GM23248 (cell line): Measurements from ENCODE around the gene HSPBAP1. TPM values are rescaled to one million over a fixed set of nuclear protein-coding genes. Genes with fewer than 3 reads are reported as not detected.

Experiments
- DNase-seq: peaks from one replicate; pipeline ENCODE4 v3.0.0-alpha.2; 2015
- H2AFZ ChIP-seq: fragments of 200-600 bp; sonication (generic); 2 replicates; pipeline ENCODE4 v1.6.1; 2016; ENCODE audit warnings: antibody characterized with exemption
- H3F3A ChIP-seq: fragments of 200-600 bp; sonication (generic); 2 replicates; pipeline ENCODE4 v1.6.1; 2016; ENCODE audit warnings: mild to moderate bottlenecking, antibody characterized with exemption, mixed run types; ENCODE audit not compliant: insufficient read depth
- H3K27ac ChIP-seq: fragments of 200-600 bp; sonication (generic); 2 replicates; pipeline ENCODE4 v1.5.1; 2016; ENCODE audit warnings: mild to moderate bottlenecking
- H3K27me3 ChIP-seq: fragments of 200-600 bp; sonication (generic); replicated peaks from 2 replicates; pipeline ENCODE4 v1.6.1; 2016; ENCODE audit warnings: mild to moderate bottlenecking; ENCODE audit not compliant: insufficient read depth
- H3K36me3 ChIP-seq: fragments of 200-600 bp; sonication (generic); 2 replicates; pipeline ENCODE4 v1.6.1; 2016; ENCODE audit warnings: low read depth, mild to moderate bottlenecking
- H3K4me1 ChIP-seq: fragments of 200-600 bp; sonication (generic); 2 replicates; pipeline ENCODE4 v1.6.1; 2016; ENCODE audit warnings: mild to moderate bottlenecking; ENCODE audit not compliant: insufficient read depth
- H3K4me2 ChIP-seq: fragments of 200-600 bp; sonication (generic); one replicate; pipeline ENCODE4 v1.6.1; 2016; ENCODE audit warnings: mild to moderate bottlenecking; ENCODE audit not compliant: unreplicated experiment
- H3K4me3 ChIP-seq: fragments of 200-600 bp; sonication (generic); 2 replicates; pipeline ENCODE4 v1.5.1; 2016; ENCODE audit warnings: mild to moderate bottlenecking
- H3K79me2 ChIP-seq: fragments of 200-600 bp; sonication (generic); 2 replicates; pipeline ENCODE4 v1.6.1; 2016; ENCODE audit warnings: mild to moderate bottlenecking; ENCODE audit not compliant: insufficient read depth
- H3K9ac ChIP-seq: fragments of 200-600 bp; sonication (generic); 2 replicates; pipeline ENCODE4 v1.6.1; 2016; ENCODE audit warnings: mild to moderate bottlenecking
- H3K9me2 ChIP-seq: fragments of 200-600 bp; sonication (generic); 2 replicates; pipeline ENCODE4 v1.6.1; 2016; ENCODE audit warnings: mixed run types, mild to moderate bottlenecking, moderate library complexity; ENCODE audit not compliant: insufficient read depth
- H3K9me3 ChIP-seq: fragments of 200-600 bp; sonication (generic); one replicate; pipeline ENCODE4 v1.6.1; 2017; ENCODE audit warnings: low read depth
- H4K20me1 ChIP-seq: fragments of 200-600 bp; sonication (generic); 2 replicates; pipeline ENCODE4 v1.6.0; 2016; ENCODE audit not compliant: insufficient read depth
- EZH2 ChIP-seq: fragments of 200-600 bp; sonication (generic); IDR thresholded peaks from 2 replicates; pipeline ENCODE4 v1.6.1; 2018; ENCODE audit warnings: antibody characterized with exemption, mild to moderate bottlenecking; ENCODE audit not compliant: insufficient read depth, poor library complexity, severe bottlenecking
- EZH2phosphoT487 ChIP-seq: fragments of 200-600 bp; sonication (generic); IDR thresholded peaks from 2 replicates; pipeline ENCODE4 v1.6.1; 2018; ENCODE audit warnings: antibody characterized with exemption, moderate library complexity, mild to moderate bottlenecking, low read depth; ENCODE audit not compliant: insufficient read depth
- WGBS, 2 experiments: methylation state at CpG; one replicate each; pipeline ENCODE4 v1.1.6; 2015 to 2017; ENCODE audit warnings: low lambda C conversion rate in 2 of 2, low coverage in 1 of 2; ENCODE audit errors: missing lambda C conversion rate in 2 of 2; 5-methylcytosine and 5-hydroxymethylcytosine counted together
- in situ Hi-C: fragments of 300-500 bp; cut with MboI; formaldehyde crosslinking; loops from 2 replicates; pipeline ENCODE4 v1.15.0; 2020
- polyA plus RNA-seq: library from polyadenylated mRNA; unstranded; fragments of >200 nt; fragmentation: Nextera tagmentation; extraction: Ambion mirVana; gene quantifications from 2 replicates; pipeline ENCODE4 v1.2.1, GENCODE V29; 2016
- total RNA-seq: library from RNA; depleted of rRNA; stranded (reverse); fragments of >200 nt; shearing (Covaris generic); gene quantifications from 2 replicates; pipeline ENCODE4 v1.2.3, GENCODE V29; 2014

The HSPBAP1 gene
- total and polyA plus RNA-seq, 2 experiments from 2014 or later, result 4.0 to 4.3 TPM

DNA sequence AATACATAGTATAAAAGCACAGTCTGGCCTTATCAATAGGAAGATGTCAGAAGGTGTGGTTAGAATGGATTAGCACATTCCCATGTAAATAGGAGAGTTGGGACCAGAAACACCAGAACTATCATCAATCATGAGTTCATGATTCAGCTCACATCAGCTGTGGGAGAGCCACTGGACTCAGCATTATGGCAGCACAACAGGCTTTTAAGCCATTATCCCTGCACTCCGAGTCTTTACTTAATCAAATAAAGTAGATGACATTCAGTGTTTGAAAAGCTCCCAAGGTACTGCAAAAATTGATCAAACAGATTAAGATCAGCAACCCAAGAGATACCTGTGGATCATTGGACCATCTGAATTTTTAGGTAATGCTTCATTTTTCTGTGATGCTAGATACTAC lies 88.3 kb downstream of the HSPBAP1 start:
- WGBS, 2 experiments, result 95 to 96% methylated on average over 1 of the region's 1 CpG
- Histone ChIP-seq H3K27me3 (no peaks in the 10 kb centered on the region), H2AFZ (no peak overlapping the region), H3K9ac (no peak overlapping the region), H3K9me2 (no peaks in the 10 kb centered on the region), H3K4me1 (no peaks in the 10 kb centered on the region), H3K4me2 (no peak overlapping the region), H3K4me3 (no peak overlapping the region), H4K20me1 (no peaks in the 10 kb centered on the region), H3K27ac (no peak overlapping the region), H3F3A (no peaks in the 10 kb centered on the region), H3K36me3 (no peaks in the 10 kb centered on the region), H3K79me2 (no peaks in the 10 kb centered on the region), H3K9me3 (no peaks in the 10 kb centered on the region)
- TF ChIP-seq EZH2phosphoT487 (no peak), EZH2 (no peak)
- no peak for DNase-seq
- in situ Hi-C loops, result no loop called here

DNA sequence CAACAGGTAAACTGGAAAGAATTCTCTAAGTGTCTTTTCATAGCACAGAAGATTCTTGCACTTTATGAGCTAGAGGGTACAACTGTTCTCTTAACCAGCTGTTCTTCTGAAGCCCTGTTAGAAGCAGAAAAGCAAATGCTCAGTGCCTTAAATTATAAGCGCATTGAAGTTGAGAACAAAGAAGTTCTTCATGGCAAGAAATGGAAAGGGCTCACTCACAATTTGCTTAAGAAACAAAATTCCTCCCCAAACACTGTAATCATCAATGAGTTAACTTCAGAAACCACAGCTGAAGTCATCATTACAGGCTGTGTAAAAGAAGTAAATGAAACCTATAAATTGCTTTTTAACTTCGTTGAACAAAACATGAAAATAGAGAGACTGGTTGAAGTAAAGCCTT lies 93.4 kb downstream of the HSPBAP1 start:
- Histone ChIP-seq H3K9me3 (no peaks in the 10 kb centered on the region), H3F3A (no peaks in the 10 kb centered on the region), H4K20me1 (no peaks in the 10 kb centered on the region), H3K4me2 (no peak overlapping the region), H3K36me3 (no peaks in the 10 kb centered on the region), H3K4me1 (no peaks in the 10 kb centered on the region), H3K27ac (no peak overlapping the region), H3K79me2 (no peaks in the 10 kb centered on the region), H3K4me3 (no peak overlapping the region), H3K9ac (no peak overlapping the region), H3K9me2 (no peaks in the 10 kb centered on the region), H2AFZ (no peak overlapping the region), H3K27me3 (no peaks in the 10 kb centered on the region)
- TF ChIP-seq EZH2phosphoT487 (no peak), EZH2 (no peak)
- in situ Hi-C loops, result no loop called here
- no peak for DNase-seq
- WGBS, 2 experiments, result 92 to 100% methylated on average over 2 of the region's 2 CpGs

DNA sequence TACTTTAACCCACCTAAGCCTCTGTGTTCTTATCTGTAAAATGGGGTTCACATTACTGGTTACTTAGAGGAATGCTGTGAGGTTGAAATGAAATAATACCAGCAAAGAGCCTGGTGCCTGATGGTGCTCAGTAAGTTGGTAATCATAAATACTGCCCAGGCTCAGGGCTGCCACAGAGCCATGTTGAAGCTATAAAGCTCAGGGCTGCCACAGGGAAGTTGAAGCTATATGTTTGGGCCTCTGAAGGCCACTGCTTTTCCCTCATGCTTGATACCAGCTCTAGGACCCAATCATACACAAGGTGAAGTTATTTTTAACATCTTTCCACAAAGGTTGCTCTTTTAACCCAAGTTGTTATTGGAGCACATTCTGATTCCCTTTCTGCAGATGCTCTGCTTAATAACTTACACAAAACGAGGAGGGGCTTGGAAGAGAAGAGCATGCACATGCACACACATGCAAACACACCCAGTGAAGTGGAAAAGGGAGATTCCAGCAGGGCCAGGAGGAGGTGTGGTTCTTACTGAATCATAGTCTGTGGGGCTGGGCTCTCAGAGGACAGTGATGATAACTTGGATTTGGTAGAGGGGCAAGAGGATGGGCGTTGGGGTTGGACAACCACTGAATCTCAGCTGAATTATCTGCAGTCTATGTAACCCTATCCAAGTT lies 95.5 kb downstream of the HSPBAP1 start:
- in situ Hi-C loops, result loop anchor here (25.0 kb wide), 1 partner anchor 236 kb away; no protein-coding TSS in a partner anchor
- Histone ChIP-seq H3K9me2 (no peaks in the 10 kb centered on the region), H3K27me3 (no peaks in the 10 kb centered on the region), H2AFZ (no peak overlapping the region), H3K79me2 (no peaks in the 10 kb centered on the region), H3K27ac (no peak overlapping the region), H3K4me2 (no peak overlapping the region), H3K4me3 (no peak overlapping the region), H3F3A (no peaks in the 10 kb centered on the region), H4K20me1 (no peaks in the 10 kb centered on the region), H3K4me1 (no peaks in the 10 kb centered on the region), H3K9ac (no peak overlapping the region), H3K36me3 (no peaks in the 10 kb centered on the region), H3K9me3 (no peaks in the 10 kb centered on the region)
- WGBS, 2 experiments, result 63 to 65% methylated on average over 2 of the region's 2 CpGs
- no peak for DNase-seq
- no peak for TF ChIP-seq EZH2phosphoT487
- TF ChIP-seq EZH2, result no peak

DNA sequence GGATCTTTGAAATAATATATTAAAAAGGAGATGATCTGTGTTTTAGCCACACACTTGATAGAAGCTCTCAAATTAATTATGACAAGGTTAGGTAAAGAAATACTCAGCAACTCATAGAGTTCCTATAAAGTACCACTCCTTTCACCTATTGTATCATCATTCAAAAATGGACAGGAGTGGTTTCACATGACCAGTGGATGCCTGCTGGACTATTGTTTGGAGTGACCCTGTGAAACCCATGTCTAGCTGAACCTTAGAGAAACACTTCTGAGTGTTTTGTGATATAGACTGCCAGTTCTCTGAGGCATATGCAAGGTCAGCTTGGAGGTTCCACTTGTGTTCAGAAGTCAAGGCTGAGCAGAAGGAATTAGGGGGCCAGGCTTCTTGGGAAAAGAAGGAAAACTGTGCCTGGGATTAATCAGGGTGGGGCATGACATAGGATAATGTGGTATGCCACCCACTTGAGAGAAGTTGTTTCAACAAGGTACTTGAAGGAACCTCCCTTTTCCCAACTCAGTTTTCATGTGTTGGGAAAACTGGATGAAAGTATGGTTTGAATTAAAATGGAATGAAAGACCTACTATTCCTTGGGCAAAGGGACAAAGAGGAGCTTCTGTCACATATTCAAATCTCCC lies 97.6 kb downstream of the HSPBAP1 start:
- H3K9me3 ChIP-seq, result no peaks in the 10 kb centered on the region
- no peak overlapping the region for H3K4me3 ChIP-seq
- H3K27me3 ChIP-seq, result no peaks in the 10 kb centered on the region
- 0 out of 2 replicates have a peak, but pooled peaks cover 3% of the 10 kb centered on the region for H3K4me1 ChIP-seq
- H4K20me1 ChIP-seq, result no peaks in the 10 kb centered on the region
- in situ Hi-C loops, result loop anchor here (25.0 kb wide), 1 partner anchor 234 kb away; no protein-coding TSS in a partner anchor
- no peak overlapping the region for H3K27ac ChIP-seq
- 0 out of 2 replicates have a peak, but pooled peaks cover 3% of the 10 kb centered on the region for H3K36me3 ChIP-seq
- no peak for DNase-seq
- no peak overlapping the region for H3K4me2 ChIP-seq
- TF ChIP-seq EZH2phosphoT487 (no peak), EZH2 (no peak)
- H3K79me2 ChIP-seq, result no peaks in the 10 kb centered on the region
- H2AFZ ChIP-seq, result no peak overlapping the region
- no peaks in the 10 kb centered on the region for H3K9me2 ChIP-seq
- no peak overlapping the region for H3K9ac ChIP-seq
- no peaks in the 10 kb centered on the region for H3F3A ChIP-seq
